HG03097 (cell line): ENCODE measurements around the gene IL34.
A peak's percentile ranks its signal among the peaks of the same experiment; 100 is the strongest.

Source experiments
- ATAC-seq: cut with Tn5 transposase; IDR thresholded peaks from one replicate; pipeline ENCODE4 v1.9.1; 2021; ENCODE audit not compliant: unreplicated experiment, low FRiP score

IL34 gene

GRCh38 chr16:70686376-70687101 is 40.2 kb downstream of the IL34 start:
- no peak for ATAC-seq

DNA sequence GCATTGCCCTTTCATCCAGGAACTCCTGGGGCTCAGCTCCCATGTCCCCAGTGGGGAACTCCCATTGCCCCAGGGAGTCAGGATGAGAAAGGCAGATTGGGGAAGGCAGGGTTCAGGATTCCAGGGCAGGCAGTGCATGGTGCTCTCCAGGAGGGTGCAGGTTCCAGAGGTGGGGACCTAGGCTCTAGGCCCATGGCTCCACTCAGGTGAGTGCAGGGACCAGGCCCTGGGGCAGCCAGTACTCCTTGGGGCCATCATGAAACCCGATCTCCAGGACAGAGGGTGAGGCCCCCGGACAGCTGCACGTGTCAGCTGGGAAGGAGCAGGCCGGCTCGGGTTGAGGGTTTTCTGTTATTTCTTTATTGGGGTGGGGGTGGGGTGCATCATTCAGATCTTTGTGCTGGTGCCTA is 40.7 kb downstream of the IL34 start:
- no peak for ATAC-seq

DNA sequence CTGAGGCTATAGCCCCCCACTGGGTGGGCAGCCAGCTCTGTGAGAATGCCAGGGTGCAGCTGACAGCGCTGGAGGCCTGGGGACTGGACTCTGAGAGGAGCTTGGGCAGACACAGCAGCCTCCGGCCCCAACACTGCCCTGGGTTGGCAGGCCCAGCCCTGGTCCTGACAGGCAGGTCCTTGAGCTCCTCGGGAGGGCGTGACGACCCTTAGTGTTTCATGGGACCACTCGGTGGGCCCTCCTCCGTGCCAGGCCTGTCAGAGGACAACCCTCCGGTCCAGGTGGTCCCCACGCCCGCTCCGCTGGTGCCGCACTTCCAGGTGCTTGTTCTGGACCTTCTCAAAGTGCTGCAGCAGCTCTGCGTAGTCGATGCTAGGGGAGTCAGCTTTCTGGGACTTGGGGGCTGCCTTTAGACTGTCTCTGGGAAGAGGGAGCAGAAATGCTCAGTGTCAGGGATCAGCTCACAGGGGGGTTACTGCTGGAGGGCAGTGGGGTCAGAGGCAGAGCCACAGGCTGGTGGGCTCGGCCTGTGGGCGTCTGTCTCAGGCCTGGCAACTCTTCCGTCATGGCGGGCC is 41.4 kb downstream of the IL34 start:
- no peak for ATAC-seq

- no peak for ATAC-seq
These were observed 41.9 kb downstream of the IL34 start for GRCh38 chr16:70688246-70688742.

GRCh38 chr16:70689035-70689969 is 42.9 kb downstream of the IL34 start:
- no peak for ATAC-seq

DNA sequence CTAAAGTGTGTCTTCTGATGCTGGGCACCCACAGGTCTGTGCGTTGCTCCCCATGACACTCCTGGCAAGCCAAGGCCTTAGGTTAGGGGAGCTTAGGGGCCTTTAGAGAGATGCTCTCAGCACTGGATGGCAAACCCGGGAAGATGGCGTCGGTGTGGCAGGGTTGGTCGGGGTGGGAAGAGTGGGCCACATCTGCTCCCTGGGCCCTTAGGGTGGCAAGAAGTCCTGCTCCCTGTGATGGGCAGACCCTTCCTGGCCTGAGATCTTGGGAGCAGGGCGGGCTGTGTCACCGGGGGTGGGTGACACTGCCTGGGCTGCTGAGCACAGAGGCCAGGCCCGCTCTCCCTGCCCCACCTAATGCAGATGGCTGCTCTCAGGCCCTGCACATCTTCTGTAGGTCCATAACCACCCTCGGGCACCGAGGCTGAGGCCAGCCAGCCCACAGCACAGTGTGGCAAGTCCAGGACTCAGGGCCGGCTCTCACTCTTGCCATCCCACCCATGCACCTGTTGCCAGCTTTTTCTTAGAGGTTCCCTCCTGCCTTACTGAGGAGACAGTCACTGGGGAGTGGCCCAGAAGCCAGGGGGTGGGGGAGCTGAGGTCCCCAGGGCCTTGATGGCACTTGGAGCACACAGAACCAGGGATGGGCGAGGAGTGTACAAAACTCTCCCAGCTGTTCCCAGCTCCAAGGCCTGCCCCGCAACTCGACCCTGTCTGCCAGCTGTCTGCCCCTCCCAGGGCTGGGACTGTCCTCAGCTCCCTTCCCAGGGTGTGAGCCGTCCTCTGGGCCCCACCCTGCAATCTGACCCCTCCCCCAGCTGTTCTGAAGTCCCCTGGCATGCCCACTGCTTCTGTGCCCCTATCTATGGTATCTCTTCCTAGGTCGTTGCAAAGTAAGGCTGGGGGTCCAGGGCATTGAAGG is 43.9 kb downstream of the IL34 start:
- no peak for ATAC-seq

DNA sequence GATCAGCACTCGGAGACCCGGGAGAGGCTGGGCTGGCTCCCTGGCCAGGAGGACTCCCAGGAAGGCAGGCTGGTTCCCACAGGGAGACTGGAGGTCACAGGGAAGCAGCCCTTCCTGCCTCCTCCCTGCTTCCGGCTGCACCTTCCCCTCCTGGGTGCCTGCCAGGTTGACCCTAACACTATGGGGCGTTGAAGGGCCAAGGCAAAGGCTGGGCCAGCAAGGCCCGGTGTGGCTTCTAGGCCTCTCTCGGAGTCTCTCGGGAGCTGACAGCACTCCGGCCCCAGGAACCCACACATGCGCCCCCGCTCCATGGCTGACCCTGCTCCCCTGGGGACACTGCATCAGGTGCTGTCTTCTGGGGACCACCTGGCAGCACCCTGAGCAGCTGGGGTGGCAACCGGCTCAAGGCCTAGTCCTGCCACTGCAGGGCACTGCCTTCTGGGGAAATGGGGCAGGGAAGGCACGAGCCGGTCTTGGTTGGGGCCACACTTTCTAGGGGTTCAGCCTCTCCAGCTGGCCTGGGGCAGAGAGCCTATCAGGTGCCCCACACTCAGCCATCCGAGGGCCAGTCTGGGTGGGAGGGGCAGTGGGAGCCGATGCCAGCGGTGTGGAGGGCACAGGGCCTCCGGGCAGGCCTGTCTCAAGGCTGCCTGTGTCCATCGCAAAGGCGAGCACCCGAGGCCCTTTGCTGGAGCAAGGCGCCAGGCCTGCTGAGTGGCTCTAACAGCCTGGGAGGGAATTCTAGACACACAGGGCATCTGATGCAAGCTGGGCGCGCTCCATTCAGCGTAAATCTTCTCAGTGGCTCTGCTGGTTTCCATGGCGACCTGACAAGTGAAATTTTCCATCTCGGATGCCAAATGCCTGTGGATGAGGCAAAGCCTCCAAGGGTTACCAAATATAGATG is 45.1 kb downstream of the IL34 start:
- no peak for ATAC-seq

DNA sequence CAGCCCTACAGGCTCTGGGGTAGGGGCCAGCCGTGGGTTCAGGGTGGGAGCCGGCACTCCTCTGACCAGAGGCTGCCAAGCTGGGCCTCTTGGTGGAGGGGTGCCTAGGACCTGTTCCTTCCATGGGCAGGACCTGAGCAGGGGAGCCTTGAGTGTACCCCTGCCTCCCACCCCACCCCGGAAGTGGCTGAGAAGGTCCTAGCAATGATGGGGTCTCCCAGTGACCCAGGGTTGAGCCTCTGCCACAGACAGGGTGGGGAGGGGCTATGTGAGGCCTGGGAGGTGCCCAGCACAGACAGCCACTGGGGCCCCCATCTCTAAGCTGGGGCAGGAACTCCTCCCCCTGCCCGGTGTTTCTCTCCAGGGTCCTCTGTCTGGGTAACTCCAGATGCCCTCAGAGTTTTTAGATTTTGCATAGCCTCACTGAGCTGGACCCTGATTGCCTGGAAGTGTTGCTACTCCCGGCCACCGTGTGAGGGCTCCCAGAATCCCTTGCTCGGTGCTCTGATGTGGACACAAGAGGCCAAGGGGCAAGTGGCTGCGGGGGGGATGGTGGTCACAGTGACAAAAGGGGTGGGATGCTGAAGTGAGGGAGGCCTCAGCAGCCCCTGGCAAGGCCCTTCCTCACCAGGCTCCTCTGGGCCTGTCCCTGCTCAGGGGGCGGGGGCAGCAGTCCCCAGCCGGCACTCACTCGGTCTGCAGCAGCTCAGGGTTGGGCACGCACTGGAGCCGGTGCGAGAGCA is 45.9 kb downstream of the IL34 start:
- no peak for ATAC-seq

DNA sequence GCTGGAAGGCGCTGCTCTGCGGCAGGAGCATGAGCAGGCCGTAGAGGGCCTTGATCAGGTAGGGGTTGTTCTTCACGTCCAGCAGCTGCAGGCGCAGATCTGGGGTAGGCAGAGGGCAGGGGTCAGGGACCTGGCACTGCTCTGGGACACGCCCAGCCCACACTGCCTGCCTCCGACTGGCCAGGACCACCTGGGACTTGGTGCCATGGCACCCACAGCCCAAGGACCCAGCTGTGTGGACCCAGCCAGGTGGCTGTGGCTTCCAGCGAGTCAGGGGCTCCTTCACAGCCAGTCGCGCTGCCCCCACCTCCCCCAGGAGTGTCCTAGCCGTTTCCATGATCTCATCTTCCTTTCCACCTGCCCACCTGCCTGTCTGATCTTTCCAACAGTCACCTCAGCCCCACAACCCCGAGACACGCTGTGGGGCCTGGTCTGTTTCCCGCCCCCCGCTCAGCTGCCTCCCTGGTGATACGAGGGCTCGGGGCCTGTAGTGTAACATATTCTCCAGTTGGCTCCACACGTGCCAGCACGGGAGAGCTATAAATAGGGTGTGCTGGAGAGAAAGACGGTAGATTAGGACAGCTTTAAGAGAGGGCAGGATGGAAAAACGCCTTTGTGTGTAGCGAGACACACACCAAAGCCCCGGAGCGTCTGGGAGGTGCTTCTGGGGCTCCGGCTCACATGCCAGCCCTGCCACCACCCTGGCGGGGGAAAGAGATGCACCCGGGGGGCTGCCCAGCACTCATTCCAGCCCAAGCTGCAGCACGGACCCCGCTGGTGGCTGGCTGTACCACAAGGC is 46.7 kb downstream of the IL34 start:
- no peak for ATAC-seq

DNA sequence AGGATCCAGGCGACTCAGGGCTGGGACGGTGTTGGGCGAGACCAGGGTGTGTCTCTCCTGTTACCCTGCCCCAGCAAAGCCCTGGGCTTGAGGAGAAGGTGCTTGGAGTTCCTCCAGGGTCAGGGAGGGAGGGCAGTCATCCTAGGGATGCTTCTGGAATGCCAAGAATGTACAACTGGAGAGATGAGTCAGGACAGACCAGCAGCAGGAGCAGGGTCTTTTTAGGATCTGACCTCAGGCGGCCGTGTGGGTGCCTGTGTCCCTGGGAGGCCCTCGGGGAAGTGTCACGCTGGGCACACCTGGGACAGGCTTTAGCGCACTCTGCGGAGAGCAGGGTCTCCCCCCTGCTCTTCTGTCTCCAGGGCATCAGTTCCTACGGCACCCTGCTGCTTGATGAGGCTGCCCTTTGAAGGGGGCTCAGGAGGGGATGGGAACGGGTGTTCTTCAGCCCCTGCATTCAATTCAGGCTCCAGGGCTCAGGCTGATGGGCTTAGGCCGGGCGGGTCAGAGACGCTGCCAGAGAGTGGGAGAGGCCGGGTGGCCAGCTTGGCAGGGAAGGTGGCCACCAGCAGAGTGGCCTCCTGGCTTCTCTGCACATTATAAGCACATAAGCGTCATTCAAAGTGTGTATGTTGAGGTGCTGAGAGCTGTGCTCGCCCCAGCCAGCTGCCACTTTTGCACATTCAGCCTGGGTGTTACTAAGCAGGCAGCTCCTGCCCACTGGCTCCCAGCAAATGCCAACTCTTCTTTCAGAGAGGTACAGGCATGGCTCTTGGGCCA is 47.9 kb downstream of the IL34 start:
- no peak for ATAC-seq

- no peak for ATAC-seq
These were observed 48.5 kb downstream of the IL34 start for GRCh38 chr16:70694868-70695218.

- peak; percentile 50 for ATAC-seq
These were observed 49.1 kb downstream of the IL34 start for GRCh38 chr16:70695331-70696070.

GRCh38 chr16:70696355-70696754 is 50.0 kb downstream of the IL34 start:
- ATAC-seq: no peak

GRCh38 chr16:70696952-70697593 is 50.7 kb downstream of the IL34 start:
- no peak for ATAC-seq

- no peak for ATAC-seq
These were observed 51.3 kb downstream of the IL34 start for GRCh38 chr16:70697594-70698170.

DNA sequence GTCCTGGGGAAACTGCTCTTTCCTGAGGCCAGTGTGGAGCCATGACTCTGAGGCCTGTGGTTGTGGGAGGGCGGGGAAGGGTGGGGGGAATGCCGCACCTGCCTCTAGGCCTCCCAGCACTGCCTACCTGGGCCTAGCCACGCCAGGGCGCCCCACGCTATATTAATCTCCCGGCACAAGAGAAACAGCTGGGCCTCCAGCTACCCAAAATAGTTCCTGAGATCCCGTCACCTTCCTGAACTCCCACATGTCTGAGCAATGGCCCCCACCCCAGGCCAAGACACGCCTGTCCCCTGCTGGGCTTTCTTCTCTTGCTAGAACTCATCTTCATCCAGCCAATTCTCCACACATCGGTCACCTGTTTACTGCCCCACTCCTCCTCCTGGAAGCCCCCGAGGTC is 52.5 kb downstream of the IL34 start:
- no peak for ATAC-seq
